Upper lobe of left lung (tissue), 6 donors: ENCODE measurements around the gene PNMT. TPM values are rescaled to one million over a fixed set of nuclear protein-coding genes. Genes with fewer than 3 reads are reported as not detected.

Experiments used
- ATAC-seq, 2 donors: fragments of 200-7000 bp; cut with Tn5 transposase; one replicate each; pipeline ENCODE4 v1.9.1; 2022; ENCODE audit warnings: mild to moderate bottlenecking in 2 of 2, moderate library complexity in 2 of 2; ENCODE audit not compliant: low FRiP score in 2 of 2
- DNase-seq, 2 donors: peaks; one replicate each; pipeline ENCODE4 v3.0.0-alpha.2; 2019 to 2020
- H3K27ac ChIP-seq, 4 donors: fragments of 200-600 bp; sonication (generic); one replicate each; pipeline ENCODE4 v1.5.1; 2016 to 2019
- H3K27me3 ChIP-seq, 4 donors: fragments of 200-600 bp; sonication (generic); one replicate each; pipeline ENCODE4 v1.5.1; 2017 to 2019
- H3K36me3 ChIP-seq, 4 donors: fragments of 200-600 bp; sonication (generic); one replicate each; pipeline ENCODE4 v1.5.1; 2016 to 2019
- H3K4me1 ChIP-seq, 4 donors: fragments of 200-600 bp; sonication (generic); one replicate each; pipeline ENCODE4 v1.5.1; 2018 to 2019
- H3K4me3 ChIP-seq, 4 donors: fragments of 200-600 bp; sonication (generic); one replicate each; pipeline ENCODE4 v1.5.1; 2017 to 2019; ENCODE audit warnings: mild to moderate bottlenecking in 2 of 4, moderate library complexity in 1 of 4
- H3K9me3 ChIP-seq, 4 donors: fragments of 200-600 bp; sonication (generic); one replicate each; pipeline ENCODE4 v1.5.1; 2018 to 2019
- EP300 ChIP-seq, 4 donors: sonication (generic); formaldehyde crosslinking; IDR thresholded peaks; one replicate each; pipeline ENCODE4 v1.5.1; 2017; ENCODE audit warnings: antibody characterized with exemption in 4 of 4, control low read depth in 2 of 4
- POLR2A ChIP-seq, 4 donors: fragments of 450-650 bp; IDR thresholded peaks; one replicate each; pipeline ENCODE4 v1.5.1; 2016 to 2017; ENCODE audit warnings: antibody characterized with exemption in 4 of 4, mild to moderate bottlenecking in 2 of 4
- POLR2AphosphoS5 ChIP-seq, 2 donors: sonication (generic); formaldehyde crosslinking; IDR thresholded peaks; one replicate each; pipeline ENCODE4 v1.5.1; 2017; ENCODE audit warnings: antibody characterized with exemption in 2 of 2
- WGBS, 2 donors: methylation state at CpG; one replicate each; pipeline ENCODE4 v1.1.5; 2017 to 2018; 5-methylcytosine and 5-hydroxymethylcytosine counted together
- total RNA-seq, 6 donors: library from RNA; depleted of rRNA in 4 of 6; stranded (reverse); fragments of >200 nt in 4 of 6; gene quantifications; one replicate each; pipeline versions ENCODE4 v1.1.0 to v1.2.1, GENCODE V29; 2016 to 2021
- TF ChIP-seq, protein P1 (sequence below), 6 experiments: fragments of 450-650 bp in 4 of 6; fragments of 200-600 bp in 2 of 6; sonication (generic) in 2 of 6; IDR thresholded peaks; one replicate each; pipeline ENCODE4 v1.5.1; 2016 to 2019; ENCODE audit warnings: antibody characterized with exemption in 6 of 6
- donor health status: DM: no; HTN: no; CAD: no; lungs with moderate emphysema.
- donor health status: DM: no; HTN: yes; CAD: no; lungs with severe emphysema.

The PNMT gene, protein sequence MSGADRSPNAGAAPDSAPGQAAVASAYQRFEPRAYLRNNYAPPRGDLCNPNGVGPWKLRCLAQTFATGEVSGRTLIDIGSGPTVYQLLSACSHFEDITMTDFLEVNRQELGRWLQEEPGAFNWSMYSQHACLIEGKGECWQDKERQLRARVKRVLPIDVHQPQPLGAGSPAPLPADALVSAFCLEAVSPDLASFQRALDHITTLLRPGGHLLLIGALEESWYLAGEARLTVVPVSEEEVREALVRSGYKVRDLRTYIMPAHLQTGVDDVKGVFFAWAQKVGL
- total RNA-seq = 10 to 100 TPM in 3 of 6 donors, 1 to 10 TPM in 3; 3.1 to 21.3 (median 7.0) TPM

DNA sequence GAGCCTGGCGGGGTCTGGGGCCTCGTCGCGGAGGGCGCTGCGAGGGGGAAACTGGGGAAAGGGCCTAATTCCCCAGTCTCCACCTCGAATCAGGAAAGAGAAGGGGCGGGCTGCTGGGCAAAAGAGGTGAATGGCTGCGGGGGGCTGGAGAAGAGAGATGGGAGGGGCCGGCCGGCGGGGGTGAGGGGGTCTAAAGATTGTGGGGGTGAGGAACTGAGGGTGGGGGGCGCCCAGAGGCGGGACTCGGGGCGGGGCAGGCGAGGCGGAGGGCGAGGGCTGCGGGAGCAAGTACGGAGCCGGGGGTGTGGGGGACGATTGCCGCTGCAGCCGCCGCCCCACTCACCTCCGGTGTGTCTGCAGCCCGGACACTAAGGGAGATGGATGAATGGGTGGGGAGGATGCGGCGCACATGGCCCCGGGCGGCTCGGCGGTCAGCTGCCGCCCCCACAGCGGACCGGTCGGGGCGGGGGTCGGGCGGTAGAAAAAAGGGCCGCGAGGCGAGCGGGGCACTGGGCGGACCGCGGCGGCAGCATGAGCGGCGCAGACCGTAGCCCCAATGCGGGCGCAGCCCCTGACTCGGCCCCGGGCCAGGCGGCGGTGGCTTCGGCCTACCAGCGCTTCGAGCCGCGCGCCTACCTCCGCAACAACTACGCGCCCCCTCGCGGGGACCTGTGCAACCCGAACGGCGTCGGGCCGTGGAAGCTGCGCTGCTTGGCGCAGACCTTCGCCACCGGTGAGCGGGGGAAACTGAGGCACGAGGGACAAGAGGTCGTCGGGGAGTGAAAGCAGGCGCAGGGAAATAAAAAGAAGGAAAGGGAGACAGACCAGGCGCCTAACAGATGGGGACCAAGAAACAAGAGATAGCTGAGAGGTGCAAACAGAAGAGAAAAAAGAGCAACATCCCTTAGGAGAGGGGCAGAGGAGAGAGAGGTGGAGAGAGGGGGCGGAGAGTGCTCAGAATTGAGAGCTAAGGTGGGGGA lies at the start of gene PNMT:
Gene PNMT (plus strand): TSS at position 509 of the 980 bp plus-strand sequence. CDS start 23 bp downstream, at position 532.
- TF ChIP-seq, protein P1, sequence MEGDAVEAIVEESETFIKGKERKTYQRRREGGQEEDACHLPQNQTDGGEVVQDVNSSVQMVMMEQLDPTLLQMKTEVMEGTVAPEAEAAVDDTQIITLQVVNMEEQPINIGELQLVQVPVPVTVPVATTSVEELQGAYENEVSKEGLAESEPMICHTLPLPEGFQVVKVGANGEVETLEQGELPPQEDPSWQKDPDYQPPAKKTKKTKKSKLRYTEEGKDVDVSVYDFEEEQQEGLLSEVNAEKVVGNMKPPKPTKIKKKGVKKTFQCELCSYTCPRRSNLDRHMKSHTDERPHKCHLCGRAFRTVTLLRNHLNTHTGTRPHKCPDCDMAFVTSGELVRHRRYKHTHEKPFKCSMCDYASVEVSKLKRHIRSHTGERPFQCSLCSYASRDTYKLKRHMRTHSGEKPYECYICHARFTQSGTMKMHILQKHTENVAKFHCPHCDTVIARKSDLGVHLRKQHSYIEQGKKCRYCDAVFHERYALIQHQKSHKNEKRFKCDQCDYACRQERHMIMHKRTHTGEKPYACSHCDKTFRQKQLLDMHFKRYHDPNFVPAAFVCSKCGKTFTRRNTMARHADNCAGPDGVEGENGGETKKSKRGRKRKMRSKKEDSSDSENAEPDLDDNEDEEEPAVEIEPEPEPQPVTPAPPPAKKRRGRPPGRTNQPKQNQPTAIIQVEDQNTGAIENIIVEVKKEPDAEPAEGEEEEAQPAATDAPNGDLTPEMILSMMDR (IDR thresholded peaks at IDR 0.05) = peak; percentile 59 to 86 (median 82)
- TF ChIP-seq POLR2AphosphoS5 (IDR thresholded peaks at IDR 0.05) = no peak
- no peak for TF ChIP-seq EP300 (IDR thresholded peaks at IDR 0.05)
- no peak for TF ChIP-seq POLR2A (IDR thresholded peaks at IDR 0.05)
- no peaks in the 10 kb centered on the region for H3K36me3 ChIP-seq
- peaks cover 0 to 26% (median 11%) of the 10 kb centered on the region in 4 donors for H3K27me3 ChIP-seq
- 3% methylated on average over 42 to 50 of the region's 85 CpGs for WGBS, 2 donors
- H3K27ac ChIP-seq = peak within 1 kb of the TSS; percentile 67 to 91 (median 88)
- no peaks in the 10 kb centered on the region for H3K9me3 ChIP-seq
- peak in 1 of 2 donors; percentile 69 for ATAC-seq
- peak; percentile 67 to 93 for DNase-seq
- peaks cover 57 to 68% (median 64%) of the 10 kb centered on the region in 4 donors for H3K4me1 ChIP-seq
- H3K4me3 ChIP-seq = peak within 1 kb of the TSS; percentile 2 to 58 (median 47)

DNA sequence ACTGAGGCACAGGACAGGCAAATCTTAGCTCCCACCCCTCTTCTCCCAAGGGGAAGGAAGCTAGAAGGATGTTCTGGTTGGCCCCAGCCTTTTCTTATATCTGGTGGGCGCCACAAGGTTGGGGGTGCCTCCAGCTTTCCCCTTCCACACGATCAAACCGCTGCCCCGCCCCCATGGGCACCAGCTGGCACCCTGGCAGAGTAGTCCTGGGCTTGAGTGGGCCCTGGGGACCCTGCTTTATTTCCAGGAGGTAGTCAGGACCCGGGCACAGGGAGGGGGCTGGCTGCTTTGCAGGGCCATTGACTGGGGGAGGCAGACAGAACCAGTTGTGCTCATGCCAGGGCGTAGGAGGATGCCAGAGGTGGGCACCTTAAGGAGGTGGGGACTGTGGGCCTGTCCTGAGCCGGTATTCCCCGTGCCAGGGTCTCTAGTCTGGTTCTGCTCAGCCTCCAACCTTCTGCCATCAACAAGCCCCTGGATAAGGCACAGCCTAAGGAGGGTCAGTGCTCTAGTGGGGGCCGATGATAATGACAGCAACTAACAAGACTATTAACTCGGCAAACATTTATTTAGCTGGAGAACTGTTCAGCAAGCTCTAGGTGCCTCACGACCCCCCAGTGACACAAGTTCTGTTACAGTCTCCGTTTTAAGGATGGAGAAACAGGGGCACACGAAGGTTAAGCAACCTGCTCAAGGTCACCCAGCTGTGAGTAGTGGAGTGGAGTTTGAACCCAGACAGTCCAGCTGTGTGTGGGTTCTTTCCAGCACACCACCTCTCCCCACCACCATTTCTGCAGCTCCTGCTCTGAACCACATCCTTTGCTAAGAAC lies 49.1 kb upstream of the PNMT start:
- no peak for ATAC-seq
- Histone ChIP-seq H3K36me3 (no peaks in the 10 kb centered on the region), H3K27ac (no peak overlapping the region), H3K9me3 (no peaks in the 10 kb centered on the region), H3K27me3 (peaks cover 0 to 7% (median 1%) of the 10 kb centered on the region in 4 donors), H3K4me3 (peak overlapping the region in 2 of 4 donors; percentile 64 to 73), H3K4me1 (peaks cover 16 to 32% (median 24%) of the 10 kb centered on the region in 4 donors)
- DNase-seq = peak in 1 of 2 donors; percentile 72
- 55 to 62% methylated on average over 6 to 13 of the region's 13 CpGs for WGBS, 2 donors
- TF ChIP-seq, protein P1 (IDR thresholded peaks at IDR 0.05) = no peak
- TF ChIP-seq EP300 (IDR thresholded peaks at IDR 0.05) (no peak), POLR2A (IDR thresholded peaks at IDR 0.05) (no peak), POLR2AphosphoS5 (IDR thresholded peaks at IDR 0.05) (no peak)

DNA sequence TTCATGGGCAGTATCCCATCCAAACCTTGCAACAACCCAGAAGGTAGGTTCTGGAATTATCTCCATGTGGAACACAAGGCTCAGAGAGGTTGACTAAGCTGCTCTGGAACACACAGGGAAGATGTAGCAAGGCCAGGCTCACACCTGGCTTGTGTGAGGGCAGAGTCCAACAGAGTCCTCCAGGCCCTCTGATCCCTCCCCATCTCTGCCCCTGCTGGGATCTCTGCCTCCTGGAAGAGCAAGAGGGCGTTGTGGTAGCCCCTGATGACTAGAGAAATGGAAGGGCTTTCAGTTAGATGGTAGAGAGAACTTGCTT lies 48.5 kb upstream of the PNMT start:
- TF ChIP-seq POLR2AphosphoS5 (IDR thresholded peaks at IDR 0.05) (no peak), EP300 (IDR thresholded peaks at IDR 0.05) (no peak), POLR2A (IDR thresholded peaks at IDR 0.05) (no peak)
- TF ChIP-seq, protein P1 (IDR thresholded peaks at IDR 0.05) = no peak
- no peak for DNase-seq
- peaks cover 16 to 32% (median 24%) of the 10 kb centered on the region in 4 donors for H3K4me1 ChIP-seq

DNA sequence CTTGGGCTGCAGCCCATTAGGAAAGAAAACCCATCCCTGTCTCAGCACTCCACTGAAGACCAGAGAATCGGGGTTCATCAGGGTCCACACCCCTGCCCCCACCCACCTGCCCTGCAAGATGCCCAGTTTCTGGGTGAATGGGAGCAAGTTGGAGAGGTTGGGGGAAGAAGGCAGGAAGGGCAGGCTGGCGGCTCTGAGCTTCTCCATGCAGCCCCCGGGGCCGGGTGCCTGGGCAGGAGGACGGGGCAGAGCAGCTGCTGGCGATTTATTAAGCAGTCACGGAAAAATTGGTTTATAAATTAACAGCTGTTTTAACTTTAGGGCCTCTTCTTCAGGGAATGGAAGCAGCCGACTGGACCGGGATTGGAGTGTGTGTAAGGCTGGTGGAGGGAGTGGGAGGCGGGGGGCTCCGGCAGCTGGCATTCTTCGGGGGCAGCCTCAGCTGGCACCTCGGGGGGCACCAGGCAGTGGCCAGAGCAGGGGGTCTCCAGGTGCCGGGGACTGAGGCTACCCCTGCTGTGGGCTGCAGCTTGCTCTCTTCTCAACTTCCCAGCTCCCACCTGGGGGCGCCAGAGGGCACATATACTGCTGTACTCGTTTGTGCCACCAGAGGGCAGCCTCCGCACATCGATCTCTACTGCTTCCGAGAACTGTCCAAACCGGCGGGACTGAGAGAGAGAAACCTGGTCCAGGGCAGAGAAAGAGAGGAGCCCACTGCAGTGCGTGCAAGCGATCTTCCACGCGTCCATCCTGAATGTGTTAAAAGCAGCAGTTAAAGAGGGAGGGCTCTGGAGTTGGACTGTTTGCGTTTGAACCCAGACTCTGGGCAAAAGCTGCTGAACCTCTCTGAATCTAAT lies 46.5 kb upstream of the PNMT start:
- ATAC-seq (peak; percentile 90 to 94), DNase-seq (peak; percentile 81 to 95)
- peak overlapping the region in 1 of 4 donors; percentile 1 for H3K4me3 ChIP-seq
- no peaks in the 10 kb centered on the region for H3K36me3 ChIP-seq
- peaks cover 19 to 37% (median 28%) of the 10 kb centered on the region in 4 donors for H3K4me1 ChIP-seq
- H3K27me3 ChIP-seq = peaks cover 0 to 12% (median 5%) of the 10 kb centered on the region in 4 donors
- H3K9me3 ChIP-seq = no peaks in the 10 kb centered on the region
- WGBS, 2 donors = 12 to 24% methylated on average over 13 to 26 of the region's 26 CpGs
- H3K27ac ChIP-seq = no peak overlapping the region
- TF ChIP-seq POLR2AphosphoS5 (IDR thresholded peaks at IDR 0.05) = peak in 1 of 2 donors; percentile 10
- TF ChIP-seq, protein P1 (IDR thresholded peaks at IDR 0.05) = peak; percentile 98 to 100 (median 100)
- no peak for TF ChIP-seq EP300 (IDR thresholded peaks at IDR 0.05)

More for the DNA sequence above, 48.5 kb upstream of the PNMT start:
- H3K27ac ChIP-seq = no peak overlapping the region
- H3K36me3 ChIP-seq = no peaks in the 10 kb centered on the region
- H3K4me3 ChIP-seq = no peak overlapping the region
- ATAC-seq = no peak
- WGBS, 2 donors = 73 to 87% methylated on average over 1 of the region's 1 CpG
- H3K9me3 ChIP-seq = no peaks in the 10 kb centered on the region
- H3K27me3 ChIP-seq = peaks cover 0 to 7% (median 1%) of the 10 kb centered on the region in 4 donors
